ENCODE results near the gene PLET1. TPM values are rescaled to one million over a fixed set of nuclear protein-coding genes. Genes with fewer than 3 reads are reported as not detected.
A peak's percentile ranks its signal among the peaks of the same experiment; 100 is the strongest.

PLET1 gene
- total and polyA plus RNA-seq, 2 donors (not counting 1 experiment from before 2014, with no cell fraction given), result not detected

DNA sequence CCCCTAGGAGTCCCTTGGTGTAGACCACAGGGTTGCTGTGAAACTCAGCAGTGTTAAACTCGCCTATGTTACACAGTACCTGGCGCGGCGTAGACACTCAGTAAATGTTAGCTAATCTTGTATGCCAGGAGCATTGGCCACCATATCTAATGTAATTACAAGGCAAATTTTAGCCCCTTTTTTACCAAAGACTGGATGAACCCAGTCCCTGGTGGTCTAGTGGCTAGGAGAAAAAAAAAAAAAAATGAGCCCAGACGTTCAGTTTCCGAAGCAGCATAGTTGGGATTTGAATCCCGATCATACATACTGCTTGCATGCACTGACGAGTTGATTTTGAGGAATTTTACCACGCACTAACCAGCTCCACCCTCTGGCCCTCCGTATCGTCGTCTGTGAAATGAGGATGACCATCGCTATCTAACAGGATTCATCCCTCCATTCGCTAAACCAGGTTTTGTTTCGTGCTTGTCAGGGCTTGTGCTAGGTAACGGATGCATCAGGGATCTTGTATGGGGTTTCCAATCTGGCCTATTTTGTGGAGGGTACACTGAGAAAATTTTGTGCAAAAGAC is 33.7 kb downstream of the PLET1 start:
- H3K4me3 ChIP-seq (ENCODE audit: control extremely low read depth in 1 of 5, extremely low read depth in 1 of 5, insufficient read depth in 1 of 5, low read depth in 2 of 5, low read length in 4 of 5), result peak overlapping the region; percentile 63 to 98 (median 87)
- peaks cover 10 to 18% of the 10 kb centered on the region in 2 donors for H3K4me1 ChIP-seq (ENCODE audit: control insufficient read depth in 2 of 2, insufficient read depth in 2 of 2, low read length in 2 of 2)
- 2% methylated on average over 8 of the region's 16 CpGs for WGBS (ENCODE audit: insufficient coverage)

More for the DNA sequence above, 33.7 kb downstream of the PLET1 start:
- Mint-ChIP-seq H3K9me3 (ENCODE audit: insufficient read depth) (no peaks in the 10 kb centered on the region), H3K27ac (peak overlapping the region; percentile 99), H3K4me3 (peak overlapping the region; percentile 95), H3K4me1 (peaks cover 23% of the 10 kb centered on the region), H3K27me3 (no peaks in the 10 kb centered on the region)
- no peak for DNase-seq
- Histone ChIP-seq H2AFZ (ENCODE audit: insufficient read depth, low read depth, low read length, poor library complexity, severe bottlenecking) (peak overlapping the region; percentile 97), H4K20me1 (ENCODE audit: control insufficient read depth, insufficient read depth, low read length, poor library complexity, severe bottlenecking) (no peaks in the 10 kb centered on the region), H3K4me2 (replicated peaks; ENCODE audit: low read depth, low read length, poor library complexity, severe bottlenecking) (peak overlapping the region; percentile 98), H3K27ac (ENCODE audit: low read length in 2 of 2) (peak overlapping the region; percentile 99), H3K79me2 (ENCODE audit: control insufficient read depth, insufficient read depth, low read length) (peaks cover 32% of the 10 kb centered on the region), H3K9ac (ENCODE audit: low read length) (peak overlapping the region; percentile 96), H3K9me3 (ENCODE audit: control extremely low read depth in 1 of 3, control insufficient read depth in 2 of 3, insufficient read depth in 1 of 3, low read length in 2 of 3) (peaks cover 0 to 3% (median 0%) of the 10 kb centered on the region in 3 donors), H3K36me3 (replicated peaks in 1 of 2; ENCODE audit: control extremely low read depth in 1 of 2, control insufficient read depth in 1 of 2, extremely low read depth in 1 of 2, insufficient read depth in 2 of 2, low read length in 1 of 2) (peaks cover 0 to 26% of the 10 kb centered on the region in 2 experiments), H3K27me3 (replicated peaks in 1 of 4; ENCODE audit: control extremely low read depth in 1 of 4, control insufficient read depth in 3 of 4, insufficient read depth in 4 of 4, low read length in 3 of 4) (no peaks in the 10 kb centered on the region)
- TF ChIP-seq, protein P1, sequence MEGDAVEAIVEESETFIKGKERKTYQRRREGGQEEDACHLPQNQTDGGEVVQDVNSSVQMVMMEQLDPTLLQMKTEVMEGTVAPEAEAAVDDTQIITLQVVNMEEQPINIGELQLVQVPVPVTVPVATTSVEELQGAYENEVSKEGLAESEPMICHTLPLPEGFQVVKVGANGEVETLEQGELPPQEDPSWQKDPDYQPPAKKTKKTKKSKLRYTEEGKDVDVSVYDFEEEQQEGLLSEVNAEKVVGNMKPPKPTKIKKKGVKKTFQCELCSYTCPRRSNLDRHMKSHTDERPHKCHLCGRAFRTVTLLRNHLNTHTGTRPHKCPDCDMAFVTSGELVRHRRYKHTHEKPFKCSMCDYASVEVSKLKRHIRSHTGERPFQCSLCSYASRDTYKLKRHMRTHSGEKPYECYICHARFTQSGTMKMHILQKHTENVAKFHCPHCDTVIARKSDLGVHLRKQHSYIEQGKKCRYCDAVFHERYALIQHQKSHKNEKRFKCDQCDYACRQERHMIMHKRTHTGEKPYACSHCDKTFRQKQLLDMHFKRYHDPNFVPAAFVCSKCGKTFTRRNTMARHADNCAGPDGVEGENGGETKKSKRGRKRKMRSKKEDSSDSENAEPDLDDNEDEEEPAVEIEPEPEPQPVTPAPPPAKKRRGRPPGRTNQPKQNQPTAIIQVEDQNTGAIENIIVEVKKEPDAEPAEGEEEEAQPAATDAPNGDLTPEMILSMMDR (IDR thresholded peaks at IDR 0.05), result no peak
- TF ChIP-seq EZH2 (IDR thresholded peaks at IDR 0.05; ENCODE audit: borderline replicate concordance, insufficient read depth, low read depth, low read length, poor library complexity, severe bottlenecking), result no peak
- intact Hi-C loops (cut with micrococcal nuclease), result loop anchor here (1.0 to 10.0 kb wide), 9 partner anchors 53 to 1792 kb away; partner anchors contain the start of genes CFAP68, DLAT, FDXACB1 and NKAPD1
- peak; percentile 48 for ATAC-seq (ENCODE audit: low read depth)
- ChIA-PET CTCF (interaction anchor here (20.4 kb wide), 1 partner anchor 53 kb away, joined by 471 read pairs; no protein-coding TSS in a partner anchor), POLR2A (no interaction called here)

Data from B cell (primary cell).